H1 (cell line): ENCODE data around the gene ZFYVE16. TPM values are rescaled to one million over a fixed set of nuclear protein-coding genes. Genes with fewer than 3 reads are reported as not detected.

Experiments used
- CTCF ChIA-PET: fragments of 300-600 bp; sonication (Branson Sonifier 250); formaldehyde crosslinking; loops from one replicate; lab custom pipeline; 2021; ENCODE audit not compliant: partially characterized antibody; lab: Charles Lee
- POLR2A ChIA-PET: fragments of 300-600 bp; sonication (Branson Sonifier 250); formaldehyde crosslinking; loops from one replicate; lab custom pipeline; 2021; ENCODE audit warnings: inconsistent platforms; ENCODE audit not compliant: partially characterized antibody; lab: Charles Lee
- DNase-seq, 2 experiments: peaks; one replicate each; pipeline versions ENCODE4 v3.0.0 to v3.0.0-alpha.2; 2010 to 2022; ENCODE audit warnings: low spot score in 2 of 2, low read depth in 1 of 2, mixed read lengths in 1 of 2
- FAIRE-seq: peaks from 2 replicates; lab custom pipeline; 2011; peaks lifted over from hg19 to GRCh38; lab: Jason Lieb, UNC
- H2AFZ ChIP-seq: 2 replicates; pipeline ENCODE4 v1.8.1; 2012; ENCODE audit warnings: low read length, inconsistent platforms
- H2AK5ac ChIP-seq: 2 replicates; pipeline ENCODE4 v1.6.1; 2013; ENCODE audit warnings: low read depth, low read length
- H2BK120ac ChIP-seq: replicated peaks from 2 replicates; pipeline ENCODE3; 2013; ENCODE audit warnings: low read depth, low read length, inconsistent platforms
- H2BK12ac ChIP-seq: 2 replicates; pipeline ENCODE4 v1.6.1; 2013; ENCODE audit warnings: low read depth, low read length
- H2BK15ac ChIP-seq: 2 replicates; pipeline ENCODE4 v1.6.1; 2013; ENCODE audit warnings: low read length
- H2BK20ac ChIP-seq: 2 replicates; pipeline ENCODE4 v1.6.1; 2013; ENCODE audit warnings: low read length
- H2BK5ac ChIP-seq: 2 replicates; pipeline ENCODE4 v1.6.1; 2013; ENCODE audit warnings: low read depth, low read length
- H3K14ac ChIP-seq: 2 replicates; pipeline ENCODE4 v1.6.1; 2013; ENCODE audit warnings: inconsistent platforms; ENCODE audit not compliant: insufficient read length
- H3K18ac ChIP-seq: 2 replicates; pipeline ENCODE4 v1.6.1; 2013; ENCODE audit warnings: low read length; ENCODE audit errors: extremely low read depth
- H3K23ac ChIP-seq: 2 replicates; pipeline ENCODE4 v1.6.1; 2013; ENCODE audit warnings: inconsistent platforms; ENCODE audit not compliant: insufficient read length
- H3K23me2 ChIP-seq: 2 replicates; pipeline ENCODE4 v1.6.1; 2013; ENCODE audit warnings: low read depth, low read length
- H3K27ac ChIP-seq: 2 replicates; pipeline ENCODE4 v1.6.1; 2011; ENCODE audit warnings: low read depth, low read length, inconsistent platforms
- H3K27me3 ChIP-seq, 4 experiments: replicated peaks in 1 of 4; 1 replicate in 1 of 4; 2 replicates in 3 of 4; pipeline versions ENCODE4 v1.6.1 to v1.8.1; 2011 to 2013; ENCODE audit warnings: low read length in 3 of 4, mild to moderate bottlenecking in 3 of 4, inconsistent platforms in 2 of 4, mixed read lengths in 2 of 4, moderate library complexity in 1 of 4; ENCODE audit not compliant: control insufficient read depth in 3 of 4, insufficient read depth in 3 of 4; ENCODE audit errors: extremely low read depth in 1 of 4
- H3K36me3 ChIP-seq, 4 experiments: 2 replicates each; pipeline versions ENCODE4 v1.6.1 to v1.8.1; 2011 to 2013; ENCODE audit warnings: mild to moderate bottlenecking in 4 of 4, low read length in 3 of 4, moderate library complexity in 2 of 4, control low read depth in 1 of 4, inconsistent platforms in 1 of 4; ENCODE audit not compliant: insufficient read depth in 4 of 4, control insufficient read depth in 2 of 4
- H3K4ac ChIP-seq: replicated peaks from 2 replicates; pipeline ENCODE3; 2013; ENCODE audit warnings: low read length, low read depth, mixed read lengths, inconsistent platforms; ENCODE audit not compliant: insufficient read length
- H3K4me1 ChIP-seq, 4 experiments: replicated peaks in 1 of 4; 1 replicate in 1 of 4; 2 replicates in 3 of 4; pipeline versions ENCODE4 v1.6.1 to v1.8.1; 2011 to 2013; ENCODE audit warnings: low read length in 3 of 4, inconsistent platforms in 2 of 4, mixed read lengths in 1 of 4; ENCODE audit not compliant: insufficient read depth in 4 of 4, control insufficient read depth in 3 of 4
- H3K4me2 ChIP-seq, 2 experiments: 2 replicates each; pipeline versions ENCODE4 v1.6.1 to v1.8.1; 2011 to 2013; ENCODE audit warnings: low read depth in 2 of 2, low read length in 2 of 2, control low read depth in 1 of 2, inconsistent platforms in 1 of 2, mild to moderate bottlenecking in 1 of 2; ENCODE audit not compliant: insufficient read depth in 1 of 2
- H3K4me3 ChIP-seq, 4 experiments: fragments of 200-600, 300-600 bp in 1 of 4; sonication (generic), shearing (Covaris generic), sonication (Bioruptor Twin) in 1 of 4; 2 replicates each; pipeline versions ENCODE4 v1.5.1 to v1.8.1; 2011 to 2016; ENCODE audit warnings: low read length in 4 of 4, low read depth in 3 of 4, control low read depth in 2 of 4, inconsistent platforms in 2 of 4, mild to moderate bottlenecking in 2 of 4, mixed read lengths in 1 of 4, moderate library complexity in 1 of 4; ENCODE audit not compliant: insufficient read depth in 2 of 4; ENCODE audit errors: extremely low read depth in 1 of 4
- H3K56ac ChIP-seq: replicated peaks from 2 replicates; pipeline ENCODE3; 2013; ENCODE audit warnings: low read depth, mild to moderate bottlenecking, mixed read lengths, low read length, inconsistent platforms; ENCODE audit not compliant: insufficient read length
- H3K79me1 ChIP-seq: 2 replicates; pipeline ENCODE4 v1.6.1; 2013; ENCODE audit warnings: low read depth, low read length, control low read depth
- H3K79me2 ChIP-seq, 2 experiments: 2 replicates each; pipeline versions ENCODE4 v1.6.1 to v1.8.1; 2012 to 2013; ENCODE audit warnings: low read length in 2 of 2, mild to moderate bottlenecking in 2 of 2, inconsistent platforms in 1 of 2; ENCODE audit not compliant: insufficient read depth in 2 of 2, control insufficient read depth in 1 of 2
- H3K9ac ChIP-seq, 4 experiments: replicated peaks in 1 of 4; 1 replicate in 1 of 4; 2 replicates in 3 of 4; pipeline versions ENCODE4 v1.6.1 to v1.8.1; 2011 to 2013; ENCODE audit warnings: low read depth in 3 of 4, low read length in 3 of 4, control low read depth in 2 of 4, mild to moderate bottlenecking in 2 of 4, moderate library complexity in 2 of 4, inconsistent platforms in 1 of 4; ENCODE audit errors: extremely low read depth in 1 of 4
- H3K9me3 ChIP-seq, 2 experiments: 2 replicates each; pipeline versions ENCODE4 v1.6.1 to v1.8.1; 2012 to 2013; ENCODE audit warnings: mild to moderate bottlenecking in 2 of 2, moderate library complexity in 2 of 2, control low read depth in 1 of 2, inconsistent platforms in 1 of 2, low read depth in 1 of 2, low read length in 1 of 2, mixed read lengths in 1 of 2; ENCODE audit not compliant: insufficient read depth in 2 of 2
- H4K20me1 ChIP-seq, 2 experiments: replicated peaks in 1 of 2; 2 replicates each; pipeline versions ENCODE3 to v1.8.1; 2011 to 2013; ENCODE audit warnings: inconsistent platforms in 2 of 2, low read length in 2 of 2, mild to moderate bottlenecking in 1 of 2; ENCODE audit not compliant: insufficient read depth in 2 of 2, control insufficient read depth in 1 of 2
- H4K5ac ChIP-seq: 2 replicates; pipeline ENCODE4 v1.6.1; 2013; ENCODE audit warnings: low read length, low read depth, mixed read lengths, inconsistent platforms; ENCODE audit not compliant: insufficient read length
- H4K8ac ChIP-seq: 2 replicates; pipeline ENCODE4 v1.8.0; 2013; ENCODE audit warnings: mild to moderate bottlenecking, moderate library complexity, low read length, inconsistent platforms; ENCODE audit not compliant: insufficient read depth; ENCODE audit errors: extremely low read depth
- H4K91ac ChIP-seq: replicated peaks from 2 replicates; pipeline ENCODE3; 2013; ENCODE audit warnings: low read length, mixed read lengths, inconsistent platforms; ENCODE audit not compliant: insufficient read length
- BCL11A ChIP-seq, 2 experiments: IDR thresholded peaks; one replicate each; pipeline ENCODE4 v1.6.1; 2011; ENCODE audit warnings: low read depth in 2 of 2, low read length in 2 of 2, mild to moderate bottlenecking in 2 of 2
- HDAC6 ChIP-seq: IDR thresholded peaks from one replicate; pipeline ENCODE4 v1.7.1; 2012; ENCODE audit warnings: low read depth, mild to moderate bottlenecking, inconsistent platforms, low read length, moderate library complexity
- KDM5A ChIP-seq: fragments of 200-600 bp; IDR thresholded peaks from 2 replicates; pipeline ENCODE4 v1.7.1; 2012; ENCODE audit warnings: mild to moderate bottlenecking, low read length, inconsistent platforms, mixed read lengths
- MAFK ChIP-seq: IDR thresholded peaks from 2 replicates; pipeline ENCODE4 v1.6.1; 2012; ENCODE audit warnings: low read depth, mild to moderate bottlenecking, improper control_type of control experiment, low read length
- NRF1 ChIP-seq: IDR thresholded peaks from 2 replicates; pipeline ENCODE4 v1.6.1; 2011; ENCODE audit warnings: mild to moderate bottlenecking, low read depth, low read length, improper control_type of control experiment
- SP2 ChIP-seq: IDR thresholded peaks from 2 replicates; pipeline ENCODE4 v1.6.1; 2012; ENCODE audit warnings: mild to moderate bottlenecking, low read length, inconsistent platforms
- TCF12 ChIP-seq: IDR thresholded peaks from 2 replicates; pipeline ENCODE4 v1.6.1; 2011; ENCODE audit warnings: low read depth, mild to moderate bottlenecking, low read length
- WGBS, 2 experiments: shearing (Covaris generic) in 1 of 2; methylation state at CpG; one replicate each; pipeline versions ENCODE4 v1.1.6 to v1.1.7; 2013 to 2015; ENCODE audit warnings: low lambda C conversion rate in 2 of 2, mixed read lengths in 2 of 2, inconsistent platforms in 1 of 2, low coverage in 1 of 2, missing lambda C conversion rate in 1 of 2; ENCODE audit not compliant: insufficient replicate concordance in 2 of 2, insufficient coverage in 1 of 2, insufficient read length in 1 of 2; ENCODE audit errors: extremely low coverage in 1 of 2, missing lambda C conversion rate in 1 of 2; 5-methylcytosine and 5-hydroxymethylcytosine counted together
- polyA plus RNA-seq, 7 experiments: library from polyadenylated mRNA; depleted of rRNA in 3 of 7; stranded (reverse) in 5 of 7; unstranded in 2 of 7; fragments of >200 nt in 5 of 7; fragments of 200-250 nt in 2 of 7; gene quantifications; 1 replicate in 5 of 7; 2 replicates in 1 of 7; 4 replicates in 1 of 7; pipeline versions ENCODE4 v1.2.1 to v1.2.3, GENCODE V29; 2011 to 2013; ENCODE audit warnings: missing spikeins in 2 of 7, mixed read lengths in 2 of 7
- total RNA-seq: library from RNA; stranded (reverse); fragmentation: NEBNext Ultra II Directional; extraction: Animal tissue kit (Norgen Biotek cat#: 25700); gene quantifications from 2 replicates; pipeline ENCODE4 v1.2.1, GENCODE V29; 2021

ZFYVE16 gene
- total and polyA plus RNA-seq, 2 of the 8 experiments (the other 6 are each of a cell fraction or from before 2014, with no cell fraction given) = 3.6 to 24.2 TPM

- no peaks in the 10 kb centered on the region for H3K23me2 ChIP-seq
- H2AK5ac ChIP-seq = no peak overlapping the region
- no peaks in the 10 kb centered on the region for H3K9me3 ChIP-seq
- no peaks in the 10 kb centered on the region for H3K79me2 ChIP-seq
- no peak for DNase-seq
- ChIA-PET POLR2A (no interaction called here), CTCF (interaction anchor here (0.6 to 0.7 kb wide), 2 partner anchors 10 to 73 kb away, joined by 3 read pairs; no protein-coding TSS in a partner anchor)
- no peak overlapping the region for H2BK15ac ChIP-seq
- H3K18ac ChIP-seq = no peak overlapping the region
- H3K4ac ChIP-seq = no peak overlapping the region
- no peak overlapping the region for H2BK5ac ChIP-seq
- H2BK12ac ChIP-seq = no peak overlapping the region
- H3K56ac ChIP-seq = no peak overlapping the region
- H3K27ac ChIP-seq = no peak overlapping the region
- no peak overlapping the region for H2BK20ac ChIP-seq
- H3K4me2 ChIP-seq = no peak overlapping the region
- TF ChIP-seq SP2 = no peak
- TF ChIP-seq BCL11A (IDR thresholded peaks at IDR 0.05; ENCODE audit: low read depth in 2 of 2, low read length in 2 of 2) = no peak
- no peak for TF ChIP-seq TCF12
- no peak for TF ChIP-seq HDAC6
- TF ChIP-seq NRF1 = no peak
- no peak for TF ChIP-seq KDM5A
- no peak for TF ChIP-seq MAFK
- no peak overlapping the region for H2BK120ac ChIP-seq
- H3K14ac ChIP-seq = no peak overlapping the region
- H3K9ac ChIP-seq = no peak overlapping the region
- FAIRE-seq = no peak
- H3K23ac ChIP-seq = no peak overlapping the region
- H4K8ac ChIP-seq = no peak overlapping the region
- no peaks in the 10 kb centered on the region for H3K27me3 ChIP-seq
- H3K79me1 ChIP-seq = no peaks in the 10 kb centered on the region
- H2AFZ ChIP-seq = no peak overlapping the region
- no peaks in the 10 kb centered on the region for H3K36me3 ChIP-seq
- no peak overlapping the region for H4K91ac ChIP-seq
- no peak overlapping the region for H3K4me3 ChIP-seq
- 90% methylated on average over 4 of the region's 4 CpGs; no CpG with 5 or more reads in 1 of the 2 experiments for WGBS, 2 experiments
- no peaks in the 10 kb centered on the region for H3K4me1 ChIP-seq
- H4K5ac ChIP-seq = no peak overlapping the region
- no peaks in the 10 kb centered on the region for H4K20me1 ChIP-seq
Observed at GRCh38 chr5:80516826-80517225, 109.0 kb downstream of the ZFYVE16 start.
